GM19467 (cell line): ENCODE measurements around the gene TREM1.

ENCODE experiments used
- ATAC-seq: cut with Tn5 transposase; IDR thresholded peaks from one replicate; pipeline ENCODE4 v1.9.1; 2021; ENCODE audit warnings: mild to moderate bottlenecking, moderate library complexity; ENCODE audit not compliant: unreplicated experiment

The TREM1 gene

GRCh38 chr6:41286544-41287346 is at the start of gene TREM1:
TSS of gene TREM1 (minus strand) at chr6:41286682. CDS start at chr6:41286655, 27 bp downstream.
- no peak for ATAC-seq

GRCh38 chr6:41335943-41336342 is 49.5 kb upstream of the TREM1 start:
- ATAC-seq: no peak

- no peak for ATAC-seq
These were observed 48.8 kb upstream of the TREM1 start, which contains the start of gene NCR2 for GRCh38 chr6:41335296-41335695. TSS of gene NCR2 (plus strand) at chr6:41335608. CDS start at chr6:41335877, 269 bp downstream.

DNA sequence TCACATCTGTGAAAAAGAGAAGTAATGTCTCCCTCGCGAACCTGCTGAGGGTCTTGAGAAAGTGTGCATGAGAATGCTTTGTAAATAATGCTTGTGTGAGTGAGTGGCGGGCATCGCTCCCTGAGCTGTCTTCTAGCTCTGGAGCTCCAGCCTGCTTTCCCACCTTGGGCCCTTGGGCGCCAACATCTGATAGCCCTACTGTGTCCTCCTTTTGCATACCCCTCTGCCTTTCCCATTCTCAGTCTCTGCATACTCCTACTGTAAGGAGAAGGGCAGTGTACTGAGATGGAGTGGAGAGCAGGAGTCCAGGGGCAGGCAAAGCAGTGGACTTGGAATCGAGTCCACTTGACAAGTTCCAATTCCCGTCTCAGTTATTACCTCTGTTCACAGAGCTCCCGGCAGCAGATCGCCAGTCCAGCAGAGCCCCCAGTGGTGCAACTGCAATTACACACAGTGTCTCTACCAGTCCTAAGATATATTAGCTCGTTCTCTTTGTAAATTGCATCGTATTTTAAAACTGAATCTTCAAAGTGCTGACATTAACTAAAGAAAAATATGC is 48.1 kb upstream of the TREM1 start:
- ATAC-seq: no peak

DNA sequence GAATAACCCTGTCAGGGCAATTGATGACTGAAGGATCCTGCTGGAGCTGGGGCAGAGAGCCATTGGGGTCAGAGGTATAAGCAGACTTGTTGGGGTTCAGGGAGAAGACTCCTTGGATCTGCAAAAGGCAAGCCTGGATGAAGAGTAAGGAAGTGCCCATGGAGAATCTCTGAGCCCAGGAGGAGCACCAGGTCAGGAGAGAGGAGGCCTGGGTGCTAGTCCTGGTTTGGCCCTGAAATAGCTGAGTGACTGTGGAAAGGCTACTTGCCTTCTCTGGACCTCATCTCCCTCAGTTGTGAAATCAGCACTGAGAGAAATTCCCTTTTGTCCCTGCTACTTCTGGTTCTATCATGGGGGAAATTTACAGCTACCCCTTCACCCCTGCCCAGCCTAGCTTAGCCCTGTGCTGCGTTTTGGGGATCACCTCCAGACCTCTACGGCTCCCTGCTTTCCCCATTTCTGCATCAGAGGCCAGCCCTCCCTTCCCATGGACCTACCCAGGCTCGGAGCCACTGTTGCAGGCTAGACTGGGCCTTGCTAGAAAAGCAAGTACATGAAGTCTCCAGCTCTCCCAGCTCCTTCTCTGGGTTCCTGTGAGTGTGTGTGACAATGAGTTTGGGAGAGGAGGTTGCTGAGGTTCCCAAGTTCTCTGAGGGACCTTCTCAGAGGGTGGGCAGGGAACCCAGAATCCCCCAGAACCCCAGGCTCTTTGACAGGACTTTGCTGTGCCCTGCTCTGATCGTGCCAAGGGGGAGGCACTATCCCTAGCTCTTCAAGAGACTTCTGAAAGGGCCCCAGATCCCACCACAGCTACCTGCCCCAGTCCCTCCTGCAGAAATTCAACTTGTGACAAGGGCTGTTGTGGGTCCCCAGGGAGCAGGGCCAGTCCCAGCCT is 46.6 kb upstream of the TREM1 start:
- ATAC-seq: no peak

- ATAC-seq: no peak
These were observed 45.8 kb upstream of the TREM1 start for GRCh38 chr6:41332241-41332640.

DNA sequence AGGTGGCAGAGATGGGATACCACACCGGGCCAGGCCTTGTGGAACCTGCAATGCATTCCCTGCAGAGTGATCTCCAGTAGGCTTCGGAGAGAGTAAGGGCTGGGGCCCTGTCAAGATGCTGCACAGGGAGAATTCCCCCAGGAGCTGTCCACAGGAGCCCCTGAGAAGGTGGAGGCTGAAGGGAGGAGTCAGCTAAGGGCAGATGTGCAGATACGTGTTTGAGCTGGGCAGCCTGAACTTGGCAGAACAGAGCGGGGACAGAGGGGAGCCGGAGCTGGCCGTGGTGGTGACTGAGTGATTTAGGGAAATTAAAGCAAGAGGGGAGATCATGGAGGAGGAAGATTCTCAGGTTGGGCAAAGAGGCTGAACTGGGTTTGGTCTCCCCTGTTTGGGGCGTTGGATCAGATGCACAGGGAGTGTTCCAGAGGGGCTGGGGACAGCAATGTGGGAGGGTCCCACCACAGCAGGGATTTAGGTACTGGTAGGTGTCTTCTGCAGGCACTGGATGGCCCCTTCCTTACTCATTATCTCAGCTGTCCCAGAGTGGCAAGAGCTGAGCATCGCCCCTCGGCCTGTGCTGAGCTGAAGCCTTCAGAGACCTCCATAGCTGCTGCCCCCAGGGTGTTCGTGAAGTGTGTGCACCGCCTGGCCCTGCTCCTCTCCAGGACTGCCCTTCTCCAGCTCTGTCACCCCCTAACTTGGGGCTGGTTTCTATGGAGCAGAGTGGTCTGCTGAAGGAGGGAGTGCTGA is 45.1 kb upstream of the TREM1 start:
- ATAC-seq: no peak

DNA sequence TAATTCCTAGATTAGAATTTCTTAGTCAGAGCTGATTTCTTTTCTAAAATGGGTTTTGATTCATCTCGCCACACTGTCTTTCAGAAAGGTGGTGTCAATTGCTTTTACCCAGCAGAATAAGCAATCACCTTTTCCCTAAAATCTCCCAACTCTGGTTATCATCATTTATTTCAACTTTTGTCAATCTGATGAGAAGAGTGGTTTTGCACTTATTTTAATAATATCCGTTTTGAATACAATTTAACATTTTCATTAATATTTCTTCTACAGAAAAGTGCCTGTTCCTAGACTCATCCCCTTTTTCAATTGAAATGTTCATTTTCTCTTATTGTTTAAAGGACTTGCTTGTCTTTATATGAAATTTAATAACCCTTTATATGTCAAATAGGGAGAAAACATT is 40.7 kb upstream of the TREM1 start:
- no peak for ATAC-seq

DNA sequence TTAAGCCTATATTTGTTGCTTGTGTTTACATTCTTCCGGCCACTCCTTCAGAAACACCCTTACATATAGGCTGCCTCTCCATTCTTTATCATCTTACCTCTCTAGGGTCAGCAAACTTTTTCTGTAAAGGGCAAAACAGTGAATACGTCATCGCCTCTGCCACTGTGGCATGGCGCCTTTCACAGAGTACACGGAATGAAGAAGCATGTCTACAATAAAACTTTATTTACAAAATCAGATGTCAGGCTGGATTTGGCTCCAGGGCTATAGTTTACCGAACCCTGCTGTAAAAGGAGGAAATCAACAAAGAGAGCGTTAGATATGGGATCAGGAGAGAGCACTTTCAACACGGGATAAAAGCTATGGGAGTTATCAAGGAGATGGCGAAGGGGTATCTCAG is 39.6 kb upstream of the TREM1 start:
- no peak for ATAC-seq

DNA sequence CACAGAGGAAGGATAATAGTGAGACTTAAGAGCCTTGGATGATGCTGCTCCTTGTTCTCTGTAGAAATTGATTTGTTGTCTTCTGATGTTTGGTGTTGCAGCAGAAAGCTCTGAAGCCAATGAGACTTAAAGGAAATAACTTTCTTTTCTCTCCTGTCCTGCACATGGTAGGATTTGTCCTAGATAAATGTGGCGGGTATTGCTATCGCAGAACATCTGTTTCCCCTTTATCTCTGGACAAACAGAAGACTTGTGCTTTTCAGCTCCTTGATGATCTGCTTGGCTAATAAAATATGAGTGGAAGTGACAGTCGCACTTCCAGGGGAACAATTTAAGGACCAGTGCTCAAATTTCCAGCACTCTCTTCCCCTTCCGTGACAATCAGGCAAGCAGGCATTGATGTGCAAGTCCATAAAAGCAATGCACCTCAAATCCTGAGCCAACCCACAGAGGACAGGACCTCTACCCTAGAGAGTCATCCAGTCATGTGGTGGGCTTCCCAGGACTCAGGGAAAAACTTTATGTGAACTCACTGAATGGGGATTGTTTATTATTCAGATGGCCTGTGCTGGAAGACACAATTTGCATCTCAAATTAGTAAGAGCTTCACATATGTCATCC is 39.1 kb upstream of the TREM1 start:
- no peak for ATAC-seq

- no peak for ATAC-seq
These were observed 34.7 kb upstream of the TREM1 start for GRCh38 chr6:41321183-41321582.

DNA sequence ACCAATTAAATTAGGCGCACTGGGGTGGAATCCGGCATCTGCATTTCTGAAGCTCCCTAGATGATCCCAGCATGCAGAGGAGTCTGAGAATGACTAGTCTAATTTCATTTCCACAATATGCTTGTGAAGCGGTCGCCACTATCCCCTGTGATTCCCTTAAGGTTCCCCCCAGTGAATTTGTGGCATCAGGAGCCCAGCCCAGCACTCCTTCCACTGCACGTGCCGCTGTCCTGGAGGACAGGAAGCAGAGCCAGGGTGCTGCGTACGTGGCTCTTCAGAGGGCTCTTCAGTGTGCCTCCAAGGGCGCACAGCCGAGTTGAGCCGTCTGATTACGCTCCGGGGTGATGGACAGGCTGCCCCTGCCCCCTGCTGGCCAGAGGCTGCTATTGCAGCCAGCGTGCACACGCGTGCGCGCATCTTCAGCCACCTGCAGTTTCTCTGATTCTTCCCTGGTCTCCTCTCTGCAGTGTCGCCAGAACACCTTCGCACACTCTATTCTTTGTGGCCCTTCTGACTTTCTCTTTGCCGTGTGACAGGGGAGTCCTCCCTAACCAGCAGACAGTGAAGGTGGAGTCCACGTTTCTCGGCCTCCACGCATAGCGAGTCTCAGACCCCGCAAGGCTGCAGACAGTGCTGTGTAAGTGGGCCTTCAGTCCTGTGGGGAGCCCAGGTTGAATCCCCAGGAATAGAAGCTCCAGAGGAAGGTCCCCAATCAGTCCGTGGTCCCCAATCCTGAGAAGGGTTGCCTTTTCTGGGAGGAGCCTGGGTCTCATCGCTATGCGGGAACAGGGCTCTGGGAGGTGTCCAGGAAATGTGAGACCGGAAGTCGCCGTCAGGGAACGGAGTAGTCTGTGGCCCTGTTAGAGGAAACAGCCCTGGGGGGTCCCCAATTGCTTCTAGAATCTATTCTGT is 32.4 kb upstream of the TREM1 start:
- peak; percentile 82 for ATAC-seq

DNA sequence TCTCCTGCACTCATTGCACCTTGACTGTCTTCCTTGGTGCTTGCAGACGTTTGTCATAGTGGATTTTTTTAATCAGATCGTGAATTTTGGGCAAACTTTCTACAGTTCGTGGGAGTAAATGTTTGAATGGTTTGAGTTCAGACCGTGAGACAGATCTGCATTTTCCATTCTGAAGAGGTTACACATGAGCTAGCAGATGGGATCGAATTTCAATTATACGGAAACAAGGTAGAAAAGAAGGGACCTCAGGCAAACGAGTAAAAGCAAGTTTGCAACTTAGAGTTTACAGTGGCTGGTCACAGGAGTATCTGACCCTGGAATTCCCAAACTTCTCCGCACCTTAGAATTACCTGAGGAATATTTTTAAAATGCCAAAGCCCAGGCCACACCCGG is 31.8 kb upstream of the TREM1 start:
- ATAC-seq: no peak

- no peak for ATAC-seq
These were observed 29.6 kb upstream of the TREM1 start for GRCh38 chr6:41315943-41316620.

GRCh38 chr6:41315203-41315602 is 28.7 kb upstream of the TREM1 start:
- no peak for ATAC-seq

DNA sequence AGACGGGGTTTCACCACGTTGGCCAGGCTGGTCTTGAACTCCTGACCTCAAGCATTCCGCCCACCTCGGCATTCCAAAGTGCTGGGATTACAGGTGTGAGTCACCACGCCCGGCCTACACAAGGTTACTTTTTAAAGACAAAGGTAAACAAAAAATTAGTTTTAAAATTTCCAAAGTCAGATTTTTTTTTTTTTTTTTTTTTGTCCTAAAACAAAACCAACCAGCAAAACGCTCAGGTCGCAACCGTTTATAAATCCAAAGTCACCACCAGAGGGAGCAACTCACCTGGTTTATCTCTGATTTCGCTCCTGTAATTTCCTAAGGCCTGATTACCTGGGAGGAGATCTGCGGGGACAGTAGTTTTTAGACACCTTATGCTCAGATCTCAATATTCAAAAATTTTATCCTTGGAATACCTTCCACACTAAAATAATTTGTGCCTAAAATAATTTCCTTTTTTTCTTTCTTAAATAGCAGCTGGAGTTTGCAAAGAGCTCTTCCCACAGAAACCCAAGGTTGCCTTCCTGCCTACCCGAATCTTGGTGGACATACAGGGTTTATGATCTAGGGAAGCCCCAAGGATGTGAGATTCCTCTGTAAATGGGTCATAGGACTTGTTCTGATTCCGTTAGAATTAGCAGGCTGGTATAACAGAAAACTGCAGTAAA is 19.8 kb upstream of the TREM1 start:
- ATAC-seq: no peak

DNA sequence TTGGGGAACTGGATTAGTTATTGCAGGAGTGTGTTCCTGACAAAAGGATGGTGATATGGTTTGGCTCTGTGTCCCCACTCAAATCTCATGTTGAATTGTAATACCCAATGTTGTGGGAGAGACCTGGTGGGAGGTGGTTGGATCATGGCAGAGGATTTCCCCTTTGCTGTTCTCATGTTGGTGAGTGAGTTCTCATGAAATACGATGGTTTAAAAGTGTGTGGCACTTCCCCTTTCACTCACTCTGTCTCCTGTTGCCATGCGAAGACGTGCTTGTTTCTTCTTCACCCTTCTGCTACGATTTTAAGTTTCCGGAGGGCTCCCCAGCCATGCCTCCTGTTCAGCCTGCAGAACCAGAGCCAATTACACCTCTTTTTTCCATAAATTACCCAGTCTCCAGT is 16.2 kb upstream of the TREM1 start:
- ATAC-seq: no peak

DNA sequence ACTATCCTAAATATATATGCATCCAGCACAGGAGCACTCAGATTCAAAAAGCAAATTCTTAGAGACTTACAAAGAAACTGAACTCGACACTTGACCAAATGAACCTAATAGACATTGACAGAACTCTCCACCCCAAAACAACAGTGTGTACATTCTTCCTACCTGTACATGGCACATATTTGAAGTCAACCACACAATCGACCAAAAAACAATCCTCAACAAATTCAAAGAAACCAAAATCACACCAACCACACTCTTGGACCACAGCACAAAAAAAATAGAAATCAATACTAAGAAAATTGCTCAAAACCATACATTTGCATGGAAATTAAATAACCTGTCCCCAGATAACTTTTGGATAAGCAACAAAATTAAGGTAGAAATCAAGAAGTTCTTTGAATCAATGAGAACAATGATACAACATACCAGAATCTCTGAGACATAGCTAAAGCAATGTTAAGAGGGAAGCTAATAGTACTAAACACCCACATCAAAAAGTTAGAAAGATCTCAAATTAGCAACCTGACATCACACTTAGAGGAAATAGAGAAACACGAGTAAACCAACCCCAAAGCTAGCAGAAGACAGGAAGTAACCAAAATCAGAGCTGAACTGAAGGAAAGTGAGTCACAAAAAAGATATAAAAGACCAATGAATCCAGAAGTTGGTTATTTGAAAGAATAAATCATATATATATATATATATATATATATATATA is 12.5 kb upstream of the TREM1 start:
- no peak for ATAC-seq
